Prostate gland (tissue), 2 donors: ENCODE measurements around the gene GSTK1.

Experiments used
- POLR2A ChIP-seq: fragments of 450-650 bp; IDR thresholded peaks from one replicate; pipeline ENCODE4 v1.6.1; 2016; ENCODE audit warnings: antibody characterized with exemption, mild to moderate bottlenecking
- TF ChIP-seq, protein P1 (sequence below), 4 experiments: fragments of 200-600 bp in 2 of 4; fragments of 450-650 bp in 2 of 4; sonication (generic) in 2 of 4; IDR thresholded peaks; 1 replicate in 3 of 4; 2 replicates in 1 of 4; pipeline ENCODE4 v1.5.1; 2016 to 2019; ENCODE audit warnings: antibody characterized with exemption in 4 of 4, mild to moderate bottlenecking in 2 of 4, moderate library complexity in 2 of 4

DNA sequence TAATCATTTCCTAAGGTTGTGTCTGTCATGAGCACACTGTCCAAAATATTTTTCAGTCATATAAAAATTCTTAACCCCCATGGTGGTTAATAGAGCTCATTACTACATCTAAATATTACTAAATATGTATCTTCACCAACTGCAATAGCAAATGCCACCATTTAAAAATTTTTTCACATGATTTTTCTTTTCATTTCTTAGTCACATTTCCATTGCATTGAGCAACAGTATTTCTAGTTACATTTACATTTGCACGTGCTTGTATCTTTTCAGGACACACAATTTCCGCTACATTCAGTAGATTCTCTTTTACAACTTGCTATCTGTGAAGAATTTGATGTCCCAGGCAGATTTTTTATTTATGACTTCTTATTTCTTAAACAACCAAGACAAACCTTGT is 46.6 kb upstream of the GSTK1 start:
- TF ChIP-seq, protein P1, sequence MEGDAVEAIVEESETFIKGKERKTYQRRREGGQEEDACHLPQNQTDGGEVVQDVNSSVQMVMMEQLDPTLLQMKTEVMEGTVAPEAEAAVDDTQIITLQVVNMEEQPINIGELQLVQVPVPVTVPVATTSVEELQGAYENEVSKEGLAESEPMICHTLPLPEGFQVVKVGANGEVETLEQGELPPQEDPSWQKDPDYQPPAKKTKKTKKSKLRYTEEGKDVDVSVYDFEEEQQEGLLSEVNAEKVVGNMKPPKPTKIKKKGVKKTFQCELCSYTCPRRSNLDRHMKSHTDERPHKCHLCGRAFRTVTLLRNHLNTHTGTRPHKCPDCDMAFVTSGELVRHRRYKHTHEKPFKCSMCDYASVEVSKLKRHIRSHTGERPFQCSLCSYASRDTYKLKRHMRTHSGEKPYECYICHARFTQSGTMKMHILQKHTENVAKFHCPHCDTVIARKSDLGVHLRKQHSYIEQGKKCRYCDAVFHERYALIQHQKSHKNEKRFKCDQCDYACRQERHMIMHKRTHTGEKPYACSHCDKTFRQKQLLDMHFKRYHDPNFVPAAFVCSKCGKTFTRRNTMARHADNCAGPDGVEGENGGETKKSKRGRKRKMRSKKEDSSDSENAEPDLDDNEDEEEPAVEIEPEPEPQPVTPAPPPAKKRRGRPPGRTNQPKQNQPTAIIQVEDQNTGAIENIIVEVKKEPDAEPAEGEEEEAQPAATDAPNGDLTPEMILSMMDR (IDR thresholded peaks at IDR 0.05) = no peak
- no peak for TF ChIP-seq POLR2A
